AG08396 (cell line): ENCODE results near the gene SCFD2.
"Not testable (repeated sequence)": the region's sequence is repeated elsewhere in the genome, so short reads cannot be mapped to it uniquely, and the experiment has no call there.

ENCODE experiments used
- DNase-seq: peaks from one replicate; pipeline ENCODE4 v3.0.0; 2012; ENCODE audit warnings: low spot score, mixed read lengths

Gene SCFD2

GRCh38 chr4:53365486-53366300 is at the start of gene SCFD2:
Gene SCFD2, minus strand, starts transcription at chr4:53366061.
- DNase-seq, result peak; percentile 96

- not testable (repeated sequence) for DNase-seq
Observed at GRCh38 chr4:53409479-53409878, 43.6 kb upstream of the SCFD2 start.

GRCh38 chr4:53380221-53380620 is 14.4 kb upstream of the SCFD2 start:
- no peak for DNase-seq

- DNase-seq, result no peak
Observed at GRCh38 chr4:53378171-53378482, 12.3 kb upstream of the SCFD2 start.

- peak; percentile 98 for DNase-seq
Observed at GRCh38 chr4:53377319-53378170, 11.7 kb upstream of the SCFD2 start, which contains the start of gene FIP1L1. Gene FIP1L1, plus strand, starts transcription at chr4:53377641. Its CDS starts 198 bp downstream, at chr4:53377839.

- no peak for DNase-seq
Observed at GRCh38 chr4:53376900-53377299, 11.0 kb upstream of the SCFD2 start.

GRCh38 chr4:53374777-53375258 is 9.0 kb upstream of the SCFD2 start:
- no peak for DNase-seq

GRCh38 chr4:53371843-53372521 is 6.1 kb upstream of the SCFD2 start:
- no peak for DNase-seq

GRCh38 chr4:53371049-53371448 is 5.2 kb upstream of the SCFD2 start:
- DNase-seq, result no peak

GRCh38 chr4:53367721-53368120 is 1.9 kb upstream of the SCFD2 start:
- no peak for DNase-seq

GRCh38 chr4:53366301-53366716 is 448 bp upstream of the SCFD2 start:
- no peak for DNase-seq

- peak; percentile 31 for DNase-seq
Observed at GRCh38 chr4:53365121-53365485, 758 bp downstream of the SCFD2 start.

- no peak for DNase-seq
Observed at GRCh38 chr4:53364624-53365023, 1.2 kb downstream of the SCFD2 start.

- no peak for DNase-seq
Observed at GRCh38 chr4:53362093-53362492, 3.8 kb downstream of the SCFD2 start.

GRCh38 chr4:53361451-53361850 is 4.4 kb downstream of the SCFD2 start:
- DNase-seq, result no peak

- DNase-seq, result no peak
Observed at GRCh38 chr4:53355930-53356521, 9.8 kb downstream of the SCFD2 start.

- DNase-seq, result no peak
Observed at GRCh38 chr4:53354012-53354722, 11.7 kb downstream of the SCFD2 start.

GRCh38 chr4:53349091-53349491 is 16.8 kb downstream of the SCFD2 start:
- no peak for DNase-seq

GRCh38 chr4:53348046-53348445 is 17.8 kb downstream of the SCFD2 start:
- DNase-seq, result no peak

GRCh38 chr4:53346920-53347852 is 18.7 kb downstream of the SCFD2 start:
- DNase-seq, result peak; percentile 61
